BJ (cell line): Measurements from ENCODE around the gene TESK2. TPM values are rescaled to one million over a fixed set of nuclear protein-coding genes. Genes with fewer than 3 reads are reported as not detected.

Source experiments
- CTCF ChIA-PET: fragments of 350-600 bp; formaldehyde crosslinking; extraction: SDS; loops from one replicate; lab custom pipeline; 2021; ENCODE audit warnings: antibody characterized with exemption, inconsistent platforms; lab: Yijun Ruan, JAX
- POLR2A ChIA-PET: fragments of 300-600 bp; sonication (Branson Sonifier 250); formaldehyde crosslinking; extraction: SDS; loops from one replicate; lab custom pipeline; 2021; ENCODE audit warnings: antibody characterized with exemption; lab: Charles Lee
- DNase-seq: peaks from one replicate; pipeline ENCODE4 v3.0.0-alpha.2; 2011; ENCODE audit warnings: low read depth
- H3K27me3 ChIP-seq: 2 replicates; pipeline ENCODE4 v1.6.0; 2011; ENCODE audit warnings: low read length; ENCODE audit not compliant: control insufficient read depth, insufficient read depth
- H3K36me3 ChIP-seq: 2 replicates; pipeline ENCODE4 v1.5.1; 2011; ENCODE audit warnings: low read length; ENCODE audit not compliant: control insufficient read depth, insufficient read depth
- H3K4me3 ChIP-seq: 2 replicates; pipeline ENCODE4 v1.5.1; 2011; ENCODE audit warnings: low read depth, mild to moderate bottlenecking, control low read depth, low read length
- CTCF ChIP-seq: IDR thresholded peaks from 2 replicates; pipeline ENCODE4 v1.5.1; 2011; ENCODE audit warnings: low read depth, mild to moderate bottlenecking, control low read depth, inconsistent platforms, low read length, moderate library complexity; ENCODE audit not compliant: insufficient read depth
- polyA plus RNA-seq: library from polyadenylated mRNA; depleted of rRNA; stranded (reverse); fragments of >200 nt; gene quantifications from 2 replicates; pipeline ENCODE4 v1.2.3, GENCODE V29; 2011

The TESK2 gene
- polyA plus RNA-seq, 1 experiment: 2.5 TPM

- POLR2A ChIA-PET: interaction anchor here (0.5 to 2.2 kb wide), 8 partner anchors 9 to 328 kb away, joined by 3 to 8 read pairs (median 4); partner anchors contain the start of genes HECTD3, HPDL and UROD
- peak; percentile 57 for DNase-seq
- peaks cover 18% of the 10 kb centered on the region for H3K36me3 ChIP-seq
- H3K4me3 ChIP-seq: peak within 1 kb of the TSS; percentile 89
- CTCF ChIA-PET: interaction anchor here (0.6 to 2.4 kb wide), 9 partner anchors 9 to 884 kb away, joined by 3 to 8 read pairs (median 4); partner anchors contain the start of gene TESK2
- H3K27me3 ChIP-seq: no peaks in the 10 kb centered on the region
- TF ChIP-seq CTCF: no peak
Observed at GRCh38 chr1:45339789-45340558, 151.0 kb downstream of the TESK2 start, which contains the start of the genes MUTYH and TOE1. Gene MUTYH (minus strand): TSS chr1:45340440. CDS start chr1:45334505, 5,935 bp downstream. Gene TOE1 (plus strand): TSS chr1:45340170. CDS start chr1:45340253, 83 bp downstream.

GRCh38 chr1:45337630-45338325 is 153.2 kb downstream of the TESK2 start:
- ChIA-PET CTCF (interaction anchor here (0.6 to 2.0 kb wide), 3 partner anchors 37 to 945 kb away, joined by 3 to 8 read pairs (median 4); partner anchors contain the start of gene TESK2), POLR2A (no interaction called here)
- DNase-seq: no peak
- Histone ChIP-seq H3K27me3 (no peaks in the 10 kb centered on the region), H3K36me3 (peaks cover 7% of the 10 kb centered on the region), H3K4me3 (no peak overlapping the region)
- TF ChIP-seq CTCF: no peak

GRCh38 chr1:45335855-45336324 is 155.1 kb downstream of the TESK2 start:
- no peak for DNase-seq
- H3K36me3 ChIP-seq: peaks cover 6% of the 10 kb centered on the region
- H3K4me3 ChIP-seq: no peak overlapping the region
- no peaks in the 10 kb centered on the region for H3K27me3 ChIP-seq
- TF ChIP-seq CTCF: no peak
- POLR2A ChIA-PET: no interaction called here
- CTCF ChIA-PET: interaction anchor here (1.0 to 1.1 kb wide), 2 partner anchors 9 to 158 kb away, joined by 3 read pairs; partner anchors contain the start of gene HPDL

- DNase-seq: no peak
- CTCF ChIA-PET: interaction anchor here (0.6 to 1.1 kb wide), 2 partner anchors 26 to 31 kb away, joined by 3 read pairs; no protein-coding TSS in a partner anchor
- no peak for TF ChIP-seq CTCF
- no peak overlapping the region for H3K4me3 ChIP-seq
- POLR2A ChIA-PET: interaction anchor here (0.6 kb wide), 1 partner anchor 408 kb away, joined by 3 read pairs; no protein-coding TSS in a partner anchor
- peaks cover 6% of the 10 kb centered on the region for H3K36me3 ChIP-seq
- H3K27me3 ChIP-seq: no peaks in the 10 kb centered on the region
Observed at GRCh38 chr1:45334308-45335245, 156.4 kb downstream of the TESK2 start.
